GM21786 (cell line): ENCODE data around the gene SIGLEC6.

Source experiments
- ATAC-seq: cut with Tn5 transposase; IDR thresholded peaks from one replicate; pipeline ENCODE4 v1.9.1; 2021; ENCODE audit not compliant: unreplicated experiment

Gene SIGLEC6

DNA sequence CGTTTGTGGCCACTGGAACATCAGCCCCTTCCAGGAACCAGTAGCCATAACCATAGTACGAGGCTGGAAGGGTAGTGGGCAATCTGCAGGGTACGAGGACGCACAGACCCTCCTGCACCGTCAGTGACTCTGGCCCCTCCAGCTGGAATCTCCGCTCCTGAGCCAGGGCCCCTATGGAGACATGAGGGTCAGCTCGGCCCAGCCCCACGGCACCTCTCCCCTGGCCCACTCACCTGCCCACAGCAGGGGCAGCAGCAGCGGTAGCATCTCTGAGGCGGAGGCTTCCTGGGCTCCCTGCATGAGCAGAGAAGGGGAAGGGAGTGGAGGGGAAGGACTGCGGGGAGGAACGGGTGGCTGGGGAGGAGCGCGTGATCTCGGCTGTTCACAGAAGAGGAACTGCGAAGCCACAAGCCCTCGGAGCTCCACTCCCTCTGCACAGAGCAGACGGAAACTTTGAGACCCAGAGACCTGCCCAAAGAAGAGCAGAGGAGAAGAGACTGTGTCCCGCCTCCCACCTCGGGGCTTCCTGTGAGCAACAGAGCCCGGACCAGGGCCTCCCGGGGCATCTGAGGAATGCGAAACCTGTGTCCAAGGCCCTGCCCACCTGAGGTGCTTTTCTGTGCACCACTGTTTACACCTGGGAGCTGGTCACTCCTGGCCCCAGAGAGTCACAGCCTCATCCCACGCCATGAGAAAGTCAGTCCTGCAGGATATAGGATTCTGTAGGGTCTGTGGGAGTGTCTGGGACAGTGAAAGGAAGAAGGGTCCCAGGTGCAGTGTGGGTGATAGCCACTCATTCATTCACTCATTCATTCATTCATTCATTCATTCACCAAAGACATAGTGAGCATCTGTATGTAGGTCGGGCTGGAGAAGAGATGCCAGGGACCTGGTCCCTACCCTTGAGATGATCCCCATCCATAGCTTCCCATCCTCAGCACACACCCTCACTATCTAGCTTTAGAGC, at the start of gene SIGLEC6:
Gene SIGLEC6, minus strand, starts transcription at position 322 of the 967 bp plus-strand sequence. Its CDS starts 22 bp downstream, at position 300.
- no peak for ATAC-seq

GRCh38 chr19:51576850-51577249, 45.4 kb upstream of the SIGLEC6 start:
- ATAC-seq = no peak

GRCh38 chr19:51573331-51573730, 41.9 kb upstream of the SIGLEC6 start:
- no peak for ATAC-seq

DNA sequence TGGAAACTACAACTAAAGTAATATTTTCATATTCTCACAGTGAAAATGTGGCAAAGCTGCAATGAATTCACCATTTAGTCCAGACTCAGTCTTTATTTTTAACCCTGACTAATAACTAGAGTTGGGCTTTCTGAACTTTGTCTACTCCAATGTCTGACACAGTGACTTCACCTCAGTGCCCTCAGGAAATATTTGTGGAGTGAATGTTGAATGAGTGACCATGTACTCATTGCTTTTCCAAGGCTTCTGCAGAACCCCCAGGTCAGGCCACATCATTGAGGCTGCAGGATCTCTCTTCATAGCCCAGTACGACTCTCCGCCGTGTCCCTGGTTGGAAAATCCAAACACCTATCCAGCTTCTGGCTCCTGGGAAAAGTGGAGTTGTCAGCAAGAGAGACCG, 41.4 kb upstream of the SIGLEC6 start:
- no peak for ATAC-seq

DNA sequence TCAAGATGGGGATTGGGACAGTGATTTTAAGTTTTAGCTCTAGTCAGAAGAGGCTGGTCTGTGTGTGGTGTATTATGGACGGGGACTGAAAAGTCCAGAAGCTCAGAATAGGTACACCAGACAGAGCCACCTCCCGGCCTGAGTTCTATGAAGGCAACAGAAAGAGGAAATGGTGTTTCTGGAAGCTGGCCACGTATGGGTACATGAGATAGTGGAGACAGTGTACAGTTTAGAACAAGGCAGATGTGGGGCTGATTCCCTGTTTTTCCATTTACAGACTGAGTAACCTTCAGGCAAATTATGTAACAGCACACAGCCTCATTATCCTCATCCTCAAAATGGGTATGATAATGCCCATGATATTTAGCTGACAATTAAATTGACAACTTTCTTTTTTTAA, 40.9 kb upstream of the SIGLEC6 start:
- no peak for ATAC-seq

DNA sequence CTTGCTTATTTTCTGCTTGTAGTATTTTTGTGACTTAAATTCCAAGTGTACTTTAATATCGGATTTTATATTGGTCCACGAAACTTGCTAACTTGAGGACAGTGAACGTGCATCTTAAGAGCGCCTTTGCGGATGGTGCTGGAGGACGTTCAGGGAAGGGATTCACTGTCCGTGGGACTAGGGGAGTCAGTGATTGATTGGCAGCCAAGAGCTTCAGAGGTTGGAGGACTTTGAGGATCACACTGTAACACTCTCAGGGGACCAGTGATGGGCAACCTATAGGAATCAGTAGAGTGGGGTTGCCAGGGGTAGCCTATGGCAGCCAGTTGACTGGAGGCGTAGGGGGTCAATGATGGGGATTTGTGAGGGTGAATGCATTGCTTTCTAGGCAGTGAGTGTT, 40.1 kb upstream of the SIGLEC6 start:
- ATAC-seq = no peak

GRCh38 chr19:51570962-51571575, 39.6 kb upstream of the SIGLEC6 start, which contains the start of gene ZNF175:
TSS of gene ZNF175 (plus strand) at chr19:51571283. CDS start at chr19:51573330, 2,047 bp downstream.
- ATAC-seq = peak; percentile 75

DNA sequence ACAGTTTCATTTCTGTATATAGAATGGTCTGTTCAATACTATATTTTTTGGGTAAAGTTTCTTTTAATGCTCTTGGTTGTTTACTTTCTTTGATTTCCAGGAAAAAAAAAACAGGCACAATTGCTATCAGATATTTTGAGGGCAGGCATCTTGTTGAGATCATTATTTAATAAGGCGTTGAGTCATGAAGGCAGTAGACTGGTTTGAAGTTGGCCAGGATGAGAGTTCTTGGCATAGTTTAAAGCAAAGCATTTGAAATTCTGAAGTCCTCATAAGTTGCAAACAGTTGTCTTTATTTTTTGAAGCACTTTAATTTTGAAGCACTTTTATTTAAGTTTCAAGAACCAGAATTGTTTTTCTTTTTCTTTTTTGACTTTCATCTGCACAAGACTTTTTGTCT, 37.0 kb upstream of the SIGLEC6 start:
- ATAC-seq = no peak

DNA sequence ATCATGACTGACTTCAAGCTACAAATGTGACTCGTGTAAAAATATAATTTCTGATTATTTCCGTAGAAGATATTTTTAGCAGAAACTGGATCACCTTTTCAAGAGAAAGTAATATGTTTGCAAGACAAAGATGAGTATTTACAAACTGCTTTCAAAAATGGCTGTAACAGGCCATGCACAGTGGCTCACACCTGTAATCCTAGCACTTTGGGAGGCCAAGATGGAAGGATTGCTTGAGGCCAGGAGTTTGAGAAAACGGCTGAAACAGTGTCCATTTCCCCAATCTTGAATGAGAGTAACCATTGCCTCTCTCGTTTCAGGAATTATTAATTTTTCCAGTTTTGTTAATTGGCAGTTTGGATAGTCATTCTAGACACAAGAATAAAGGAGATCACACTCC, 36.1 kb upstream of the SIGLEC6 start:
- ATAC-seq = no peak

DNA sequence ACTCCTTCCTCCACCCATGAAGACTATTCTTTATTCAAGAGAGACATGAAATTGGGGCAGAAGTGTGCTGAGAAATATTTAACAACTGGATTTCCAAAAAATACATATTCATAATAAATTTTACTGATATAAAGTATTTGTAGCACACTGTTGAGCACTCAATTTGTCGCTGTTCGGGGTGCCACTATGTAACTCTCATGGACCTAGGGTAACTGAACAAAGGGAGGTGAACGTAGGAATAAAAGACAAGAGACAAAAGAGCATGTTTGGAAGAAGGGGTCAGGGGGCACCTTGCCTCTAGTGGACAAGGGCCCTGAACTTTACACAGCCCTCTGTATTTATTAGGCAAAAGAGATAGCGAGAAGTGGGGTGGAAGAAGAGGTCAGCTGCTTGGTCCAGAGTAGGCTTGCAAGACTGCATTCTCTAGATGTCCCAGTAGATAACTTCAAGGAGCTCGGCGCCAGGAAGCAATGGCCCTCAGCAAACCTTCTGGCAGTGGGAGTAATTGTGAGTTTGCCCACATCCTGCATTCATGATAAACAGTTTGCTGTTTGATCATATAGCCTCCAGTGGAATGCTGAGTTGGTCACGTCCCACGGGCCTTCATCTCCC, 35.1 kb upstream of the SIGLEC6 start:
- no peak for ATAC-seq

DNA sequence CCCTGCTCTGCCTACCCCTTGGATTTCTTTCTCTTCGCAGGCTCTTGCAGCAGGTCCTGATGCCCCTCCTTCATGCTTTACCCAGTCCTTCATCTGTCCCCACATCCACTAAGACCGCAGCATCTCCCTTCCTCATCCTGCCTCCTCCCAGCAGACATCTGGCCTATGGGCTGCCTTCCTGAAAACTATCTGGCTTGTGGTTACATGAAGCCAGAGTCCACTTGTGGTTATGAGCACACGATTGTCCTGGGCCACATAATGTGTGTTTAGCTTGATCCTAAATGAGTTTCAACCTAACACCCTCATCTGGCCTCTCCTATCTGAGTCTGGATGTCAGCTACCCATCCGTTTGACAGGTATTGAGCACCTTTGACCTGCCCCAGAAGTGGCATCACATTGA, 34.1 kb upstream of the SIGLEC6 start:
- no peak for ATAC-seq

DNA sequence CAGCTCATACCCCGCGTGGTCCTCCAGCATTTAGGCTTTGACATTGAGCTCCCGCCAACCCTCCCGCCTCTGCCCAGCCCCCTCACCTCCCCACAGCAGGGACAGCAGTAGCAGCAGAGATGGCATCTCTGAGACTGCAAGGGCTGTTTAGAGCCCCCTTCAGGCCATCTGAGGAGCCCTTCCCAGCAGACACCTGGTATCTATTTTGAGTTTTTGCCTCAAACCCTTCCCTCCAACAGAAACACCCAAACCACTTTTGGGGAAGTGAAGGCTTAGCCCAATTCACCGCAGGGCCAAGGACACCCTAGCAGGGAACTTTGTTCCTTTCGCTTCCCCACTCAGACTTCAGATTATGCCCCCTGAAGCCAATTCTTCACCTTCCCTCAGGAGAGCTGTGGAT, 33.3 kb upstream of the SIGLEC6 start:
- no peak for ATAC-seq

- no peak for ATAC-seq
Observed at GRCh38 chr19:51560339-51560738, 28.9 kb upstream of the SIGLEC6 start.

DNA sequence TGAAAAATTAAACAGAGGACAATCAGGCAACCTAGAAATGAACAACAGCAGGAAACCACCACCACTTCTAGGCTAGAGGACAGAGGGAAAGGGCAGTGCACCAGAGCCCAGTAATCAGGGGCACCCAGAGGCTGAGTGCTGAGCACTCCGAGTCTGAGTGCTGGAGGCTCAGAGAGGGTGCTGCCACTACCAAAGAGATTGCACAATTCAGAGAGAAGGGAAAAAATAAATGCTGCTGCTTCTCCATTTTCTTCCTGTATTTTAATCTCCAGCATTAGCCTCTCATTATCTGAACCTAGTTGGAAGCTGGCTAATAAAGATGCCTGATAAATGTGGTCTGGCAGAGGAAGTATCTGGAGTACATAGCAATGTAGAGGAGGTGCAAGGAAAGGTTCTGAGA, 27.8 kb upstream of the SIGLEC6 start:
- ATAC-seq = no peak

- ATAC-seq = no peak
Observed at GRCh38 chr19:51552996-51553725, 21.7 kb upstream of the SIGLEC6 start.

GRCh38 chr19:51552608-51552995, 21.1 kb upstream of the SIGLEC6 start:
- ATAC-seq = no peak

DNA sequence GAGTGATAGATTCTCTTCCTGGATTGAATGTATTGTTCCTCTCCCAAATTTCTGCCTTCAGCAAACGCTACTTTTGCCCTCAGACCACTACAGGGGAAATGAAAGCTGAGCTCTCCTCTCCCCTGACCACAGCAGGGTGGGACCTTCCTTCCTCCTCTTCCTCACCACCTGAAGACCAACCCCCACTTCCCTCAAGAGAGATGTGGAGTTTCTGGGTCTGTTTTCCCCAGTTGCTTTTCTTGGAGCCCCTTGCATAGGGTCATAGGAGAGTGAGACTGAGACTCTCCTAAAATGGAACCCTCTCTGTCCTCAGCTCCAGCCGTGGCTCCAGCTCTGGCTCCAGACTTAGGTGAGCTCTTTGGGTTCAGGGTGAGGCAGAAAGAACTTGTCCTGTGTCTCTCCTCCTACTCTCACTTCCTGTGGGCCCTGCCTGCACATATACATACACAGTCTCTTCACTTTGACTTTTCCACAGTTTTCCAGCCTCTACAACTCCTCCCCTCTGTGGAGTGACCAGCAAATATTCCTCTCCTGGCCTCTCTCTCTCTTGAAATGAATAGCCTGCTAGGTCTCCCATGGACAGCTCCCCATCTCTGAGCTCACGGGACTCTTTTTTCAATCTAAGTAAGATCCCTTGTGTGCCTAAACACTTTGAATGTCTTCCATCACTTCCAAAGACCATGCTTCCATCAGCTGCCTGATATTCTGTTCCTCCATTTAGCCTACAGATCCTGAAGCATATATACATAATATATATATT, 20.4 kb upstream of the SIGLEC6 start:
- ATAC-seq = no peak

DNA sequence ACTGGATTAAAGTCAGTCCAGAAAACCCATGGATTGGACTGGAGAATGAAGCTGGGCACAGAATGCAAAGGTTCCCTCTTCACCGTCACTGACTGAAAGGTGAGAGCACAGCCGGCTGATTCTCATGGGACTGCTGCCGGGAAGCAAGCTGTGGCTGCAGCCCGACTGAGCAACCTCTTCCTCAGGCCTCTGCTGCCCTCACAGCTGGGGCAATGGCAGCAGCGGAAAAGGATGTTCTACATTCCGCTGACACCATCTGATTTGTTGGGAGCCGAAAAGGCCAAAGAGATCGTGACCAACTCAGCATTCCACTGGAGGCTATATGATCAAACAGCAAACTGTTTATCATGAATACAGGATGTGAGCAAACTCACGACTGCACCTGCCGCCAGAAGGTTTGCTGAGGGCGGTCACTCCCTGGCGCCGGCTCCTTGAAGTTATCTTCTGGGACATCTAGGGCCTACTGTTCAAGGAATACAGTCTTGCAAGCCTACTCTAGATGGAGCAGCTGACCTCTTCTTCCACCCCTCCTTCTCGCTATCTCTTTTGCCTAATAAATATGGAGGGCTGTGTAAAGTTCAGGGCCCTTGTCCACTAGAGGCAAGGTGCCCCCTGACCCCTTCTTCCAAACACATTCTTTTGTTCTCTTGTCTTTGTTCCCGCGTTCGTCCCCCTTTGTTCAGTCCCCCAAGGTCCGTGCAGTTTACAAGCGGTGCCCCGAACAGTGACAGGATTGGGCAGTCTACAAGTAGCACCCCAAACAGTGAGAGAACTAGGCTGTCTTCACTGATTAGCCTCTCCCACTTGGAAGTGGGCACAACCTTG, 19.6 kb upstream of the SIGLEC6 start:
- ATAC-seq = no peak

DNA sequence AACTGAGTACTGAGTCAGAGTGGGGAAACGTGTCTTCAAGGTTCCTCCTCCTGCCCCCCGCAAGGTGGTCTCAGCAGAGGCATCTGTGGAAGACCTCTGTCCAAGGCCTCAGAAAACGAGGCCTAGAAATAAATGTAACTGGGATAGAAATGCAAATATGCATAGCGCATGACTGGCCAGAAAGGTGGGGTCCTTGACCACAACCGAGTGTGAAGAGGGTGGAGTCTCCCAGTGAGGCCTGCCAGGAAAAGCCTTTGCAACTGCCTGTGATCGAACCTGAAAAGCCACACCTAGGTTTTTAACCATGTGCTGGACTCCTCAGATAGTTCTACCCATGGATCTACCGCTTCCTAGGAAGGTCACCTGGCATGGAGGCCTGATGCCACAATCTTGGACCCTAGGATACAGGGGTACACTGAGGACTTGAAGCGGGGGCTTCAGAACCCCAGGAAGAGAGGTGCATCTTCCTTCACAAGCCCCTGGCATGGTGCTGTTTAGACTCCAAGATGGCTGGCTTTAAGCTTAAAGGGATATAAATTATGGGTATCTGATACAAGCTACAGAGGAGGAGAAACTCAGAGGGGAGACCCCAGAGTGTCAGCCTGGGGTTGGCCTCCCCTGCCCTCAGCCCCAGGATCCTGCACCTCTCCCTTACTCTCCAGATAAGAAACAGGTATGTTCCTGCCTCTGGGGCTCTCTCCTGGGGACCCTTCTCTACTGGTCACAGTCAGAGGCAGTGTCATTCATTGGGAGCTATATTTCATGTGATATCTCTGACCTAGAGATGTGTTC, 18.3 kb upstream of the SIGLEC6 start:
- no peak for ATAC-seq
